ENCODE results near the gene GLTPD2. TPM values are rescaled to one million over a fixed set of nuclear protein-coding genes. Genes with fewer than 3 reads are reported as not detected.

GLTPD2 gene
- total RNA-seq, 1 experiment from 2014 or later, result not detected

DNA sequence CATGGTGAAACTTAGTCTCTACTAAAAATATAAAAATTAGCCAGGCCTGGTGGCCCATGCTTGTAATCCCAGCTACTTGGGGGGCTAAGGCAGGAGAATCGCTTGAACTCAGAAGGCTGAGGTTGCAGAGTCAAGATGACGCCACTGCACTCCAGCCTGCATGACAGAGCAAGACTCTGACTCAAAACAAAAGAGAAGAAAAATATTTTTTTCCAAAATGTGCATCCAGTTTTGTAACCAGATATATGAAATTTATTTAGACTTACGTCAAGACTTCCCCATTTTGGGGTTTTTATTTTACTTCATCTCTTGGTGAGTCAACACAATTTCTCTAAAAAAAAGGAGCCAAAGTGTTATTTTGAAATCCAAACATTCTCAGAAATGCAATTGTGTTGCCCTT lies 22.6 kb upstream of the GLTPD2 start:
- Histone ChIP-seq H3K18ac (ENCODE audit: insufficient read length, low read depth, low read length) (no peak overlapping the region), H2BK20ac (ENCODE audit: low read depth, low read length, poor library complexity, severe bottlenecking) (no peak overlapping the region), H3K79me1 (ENCODE audit: insufficient read depth, low read depth, low read length, poor library complexity, severe bottlenecking) (no peaks in the 10 kb centered on the region), H3K56ac (ENCODE audit: insufficient read length, low read depth, low read length) (no peak overlapping the region), H3K23ac (ENCODE audit: insufficient read length, low read depth, low read length) (no peak overlapping the region), H3K4me1 (ENCODE audit: insufficient read depth, low read length) (no peaks in the 10 kb centered on the region), H3K4ac (ENCODE audit: low read depth, low read length) (no peak overlapping the region), H2AFZ (ENCODE audit: low read length) (no peak overlapping the region), H3K79me2 (ENCODE audit: insufficient read depth, low read length) (no peaks in the 10 kb centered on the region), H2AK5ac (ENCODE audit: insufficient read length, low read length) (no peak overlapping the region), H2BK5ac (ENCODE audit: insufficient read length, low read length) (no peak overlapping the region), H2BK120ac (ENCODE audit: low read depth, low read length, poor library complexity, severe bottlenecking) (no peak overlapping the region), H2BK15ac (ENCODE audit: low read depth, low read length) (no peak overlapping the region), H4K20me1 (ENCODE audit: control insufficient read depth, insufficient read depth, insufficient read length) (no peaks in the 10 kb centered on the region), H3K9ac (ENCODE audit: extremely low read depth, insufficient read length, low read length) (no peak overlapping the region), H3K23me2 (ENCODE audit: insufficient read length, low read depth, low read length, poor library complexity, severe bottlenecking) (no peaks in the 10 kb centered on the region), H3K9me3 (ENCODE audit: control insufficient read depth, low read depth, low read length) (no peaks in the 10 kb centered on the region), H4K8ac (replicated peaks; ENCODE audit: insufficient read length, low read depth, low read length) (no peak overlapping the region), H2BK12ac (ENCODE audit: insufficient read length, low read depth, low read length) (no peak overlapping the region), H3K14ac (ENCODE audit: insufficient read depth, low read length) (no peak overlapping the region), H4K91ac (ENCODE audit: insufficient read length, low read depth, low read length) (no peak overlapping the region), H3T11ph (ENCODE audit: low read length) (no peak overlapping the region), H3K27me3 (ENCODE audit: insufficient read depth, low read length) (no peaks in the 10 kb centered on the region), H4K5ac (ENCODE audit: insufficient read length, low read depth, low read length) (no peak overlapping the region), H3K4me2 (ENCODE audit: insufficient read depth, insufficient read length, low read length) (no peak overlapping the region), H3K27ac (ENCODE audit: insufficient read length, low read depth, low read length) (no peak overlapping the region)
- Mint-ChIP-seq H3K36me3 (ENCODE audit: insufficient read depth in 1 of 3, low read depth in 3 of 3) (no peaks in the 10 kb centered on the region), H3K27ac (no peak overlapping the region), H3K9me3 (no peaks in the 10 kb centered on the region), H3K4me1 (no peaks in the 10 kb centered on the region), H3K4me3 (no peak overlapping the region), H3K27me3 (ENCODE audit: low read depth) (peaks cover 5% of the 10 kb centered on the region)
- TF ChIP-seq, protein P1, sequence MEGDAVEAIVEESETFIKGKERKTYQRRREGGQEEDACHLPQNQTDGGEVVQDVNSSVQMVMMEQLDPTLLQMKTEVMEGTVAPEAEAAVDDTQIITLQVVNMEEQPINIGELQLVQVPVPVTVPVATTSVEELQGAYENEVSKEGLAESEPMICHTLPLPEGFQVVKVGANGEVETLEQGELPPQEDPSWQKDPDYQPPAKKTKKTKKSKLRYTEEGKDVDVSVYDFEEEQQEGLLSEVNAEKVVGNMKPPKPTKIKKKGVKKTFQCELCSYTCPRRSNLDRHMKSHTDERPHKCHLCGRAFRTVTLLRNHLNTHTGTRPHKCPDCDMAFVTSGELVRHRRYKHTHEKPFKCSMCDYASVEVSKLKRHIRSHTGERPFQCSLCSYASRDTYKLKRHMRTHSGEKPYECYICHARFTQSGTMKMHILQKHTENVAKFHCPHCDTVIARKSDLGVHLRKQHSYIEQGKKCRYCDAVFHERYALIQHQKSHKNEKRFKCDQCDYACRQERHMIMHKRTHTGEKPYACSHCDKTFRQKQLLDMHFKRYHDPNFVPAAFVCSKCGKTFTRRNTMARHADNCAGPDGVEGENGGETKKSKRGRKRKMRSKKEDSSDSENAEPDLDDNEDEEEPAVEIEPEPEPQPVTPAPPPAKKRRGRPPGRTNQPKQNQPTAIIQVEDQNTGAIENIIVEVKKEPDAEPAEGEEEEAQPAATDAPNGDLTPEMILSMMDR (conservative IDR thresholded peaks at IDR 0.05), result no peak
- no peak for DNase-seq
- WGBS (ENCODE audit: extremely low coverage, insufficient read length, low lambda C conversion rate), result no CpG with 5 or more reads among the region's 3 CpGs
